Osteocyte (in vitro differentiated cells): Measurements from ENCODE around the gene ACTR10. TPM values are rescaled to one million over a fixed set of nuclear protein-coding genes. Genes with fewer than 3 reads are reported as not detected.
A peak's percentile ranks its signal among the peaks of the same experiment; 100 is the strongest.

Source experiments
- DNase-seq: peaks from one replicate; pipeline ENCODE4 v3.0.0; 2021; ENCODE audit warnings: mixed read lengths; ENCODE audit not compliant: unreplicated experiment; ENCODE audit errors: extremely low spot score
- H3K27ac Mint-ChIP-seq: one replicate; pipeline ENCODE4 v1.8.0; 2021; ENCODE audit warnings: mild to moderate bottlenecking, mixed read lengths; ENCODE audit not compliant: unreplicated experiment
- H3K27me3 Mint-ChIP-seq: one replicate; pipeline ENCODE4 v1.8.0; 2021; ENCODE audit warnings: mixed read lengths; ENCODE audit not compliant: unreplicated experiment
- H3K36me3 Mint-ChIP-seq: one replicate; pipeline ENCODE4 v1.8.0; 2021; ENCODE audit warnings: mixed read lengths; ENCODE audit not compliant: unreplicated experiment
- H3K4me1 Mint-ChIP-seq: one replicate; pipeline ENCODE4 v1.8.0; 2021; ENCODE audit warnings: mixed read lengths; ENCODE audit not compliant: unreplicated experiment
- H3K4me3 Mint-ChIP-seq: one replicate; pipeline ENCODE4 v1.8.0; 2021; ENCODE audit warnings: mild to moderate bottlenecking, moderate library complexity, mixed read lengths; ENCODE audit not compliant: unreplicated experiment
- H3K9me3 Mint-ChIP-seq: one replicate; pipeline ENCODE4 v1.8.0; 2021; ENCODE audit warnings: mixed read lengths; ENCODE audit not compliant: unreplicated experiment
- total RNA-seq: library from RNA; stranded (reverse); gene quantifications from 2 replicates; pipeline ENCODE4 v1.2.1, GENCODE V29; 2021
- TF ChIP-seq, protein P1 (sequence below): fragments of 200-600 bp; sonication (generic); IDR thresholded peaks from 2 replicates; pipeline ENCODE4 v1.5.0; 2021; ENCODE audit warnings: antibody characterized with exemption, mild to moderate bottlenecking, moderate library complexity

ACTR10 gene
- total RNA-seq, 1 donor from 2014 or later, result 80.3 TPM

DNA sequence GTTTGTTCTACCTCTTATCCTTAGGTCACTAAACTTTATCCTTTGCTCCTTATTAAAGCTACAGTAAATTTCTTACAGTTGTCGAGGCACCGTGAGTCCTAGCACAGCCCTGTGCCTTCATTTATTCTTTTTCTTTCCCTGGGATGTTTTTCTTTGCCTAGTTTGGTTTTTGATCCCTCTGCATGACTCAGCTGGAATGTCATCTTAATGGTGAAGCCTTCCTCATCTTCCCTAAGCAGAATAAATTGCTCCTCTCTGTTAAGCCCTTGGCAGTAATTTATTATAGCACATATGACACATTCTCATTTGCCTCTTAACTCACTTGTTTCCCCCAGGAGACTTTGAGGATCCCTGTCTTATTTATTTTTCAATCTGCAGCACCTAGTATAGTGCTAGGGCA, 16.6 kb downstream of the ACTR10 start:
- Mint-ChIP-seq H3K4me1 (peaks cover 13% of the 10 kb centered on the region), H3K9me3 (peaks cover 3% of the 10 kb centered on the region), H3K36me3 (peaks cover 37% of the 10 kb centered on the region), H3K4me3 (no peak overlapping the region), H3K27me3 (no peaks in the 10 kb centered on the region), H3K27ac (peak overlapping the region; percentile 59)
- DNase-seq, result no peak
- TF ChIP-seq, protein P1, sequence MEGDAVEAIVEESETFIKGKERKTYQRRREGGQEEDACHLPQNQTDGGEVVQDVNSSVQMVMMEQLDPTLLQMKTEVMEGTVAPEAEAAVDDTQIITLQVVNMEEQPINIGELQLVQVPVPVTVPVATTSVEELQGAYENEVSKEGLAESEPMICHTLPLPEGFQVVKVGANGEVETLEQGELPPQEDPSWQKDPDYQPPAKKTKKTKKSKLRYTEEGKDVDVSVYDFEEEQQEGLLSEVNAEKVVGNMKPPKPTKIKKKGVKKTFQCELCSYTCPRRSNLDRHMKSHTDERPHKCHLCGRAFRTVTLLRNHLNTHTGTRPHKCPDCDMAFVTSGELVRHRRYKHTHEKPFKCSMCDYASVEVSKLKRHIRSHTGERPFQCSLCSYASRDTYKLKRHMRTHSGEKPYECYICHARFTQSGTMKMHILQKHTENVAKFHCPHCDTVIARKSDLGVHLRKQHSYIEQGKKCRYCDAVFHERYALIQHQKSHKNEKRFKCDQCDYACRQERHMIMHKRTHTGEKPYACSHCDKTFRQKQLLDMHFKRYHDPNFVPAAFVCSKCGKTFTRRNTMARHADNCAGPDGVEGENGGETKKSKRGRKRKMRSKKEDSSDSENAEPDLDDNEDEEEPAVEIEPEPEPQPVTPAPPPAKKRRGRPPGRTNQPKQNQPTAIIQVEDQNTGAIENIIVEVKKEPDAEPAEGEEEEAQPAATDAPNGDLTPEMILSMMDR, result no peak

DNA sequence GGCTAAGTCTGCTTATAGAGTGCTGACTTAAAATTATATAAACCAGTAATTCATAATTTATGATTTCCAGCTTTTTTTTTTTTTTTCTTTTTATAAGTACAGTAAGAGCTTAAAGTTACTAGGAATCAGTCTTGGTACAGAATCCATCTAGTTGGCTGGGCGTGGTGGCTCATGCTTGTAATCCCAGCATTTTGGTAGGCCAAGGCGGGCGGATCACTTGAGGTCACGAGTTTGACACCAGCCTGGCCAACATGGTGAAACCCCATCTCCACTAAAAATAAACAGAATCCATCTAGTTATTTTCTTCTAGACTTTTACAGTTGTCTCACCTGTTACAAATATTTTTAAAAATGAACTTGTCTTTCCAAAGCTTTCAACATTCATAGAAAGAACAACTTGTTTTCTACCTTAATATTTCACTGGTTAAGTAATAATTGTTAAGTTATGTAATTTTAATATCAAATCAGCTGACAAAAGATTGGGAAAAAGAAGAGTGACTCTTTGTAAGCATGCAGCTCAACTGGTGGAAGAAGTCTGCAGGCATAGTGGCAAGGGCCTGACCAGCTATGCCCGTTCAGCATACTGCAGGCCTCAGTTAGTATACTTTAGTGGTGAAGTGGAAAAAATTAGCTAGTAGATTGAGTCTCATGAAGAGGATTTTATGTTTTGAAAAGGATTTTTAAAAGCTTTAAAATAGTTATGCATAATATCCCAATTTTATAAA, 27.3 kb downstream of the ACTR10 start:
- Mint-ChIP-seq H3K4me3 (no peak overlapping the region), H3K27ac (no peak overlapping the region), H3K27me3 (no peaks in the 10 kb centered on the region), H3K4me1 (no peaks in the 10 kb centered on the region), H3K9me3 (no peaks in the 10 kb centered on the region), H3K36me3 (peaks cover 24% of the 10 kb centered on the region)
- TF ChIP-seq, protein P1, result no peak
- DNase-seq, result no peak

DNA sequence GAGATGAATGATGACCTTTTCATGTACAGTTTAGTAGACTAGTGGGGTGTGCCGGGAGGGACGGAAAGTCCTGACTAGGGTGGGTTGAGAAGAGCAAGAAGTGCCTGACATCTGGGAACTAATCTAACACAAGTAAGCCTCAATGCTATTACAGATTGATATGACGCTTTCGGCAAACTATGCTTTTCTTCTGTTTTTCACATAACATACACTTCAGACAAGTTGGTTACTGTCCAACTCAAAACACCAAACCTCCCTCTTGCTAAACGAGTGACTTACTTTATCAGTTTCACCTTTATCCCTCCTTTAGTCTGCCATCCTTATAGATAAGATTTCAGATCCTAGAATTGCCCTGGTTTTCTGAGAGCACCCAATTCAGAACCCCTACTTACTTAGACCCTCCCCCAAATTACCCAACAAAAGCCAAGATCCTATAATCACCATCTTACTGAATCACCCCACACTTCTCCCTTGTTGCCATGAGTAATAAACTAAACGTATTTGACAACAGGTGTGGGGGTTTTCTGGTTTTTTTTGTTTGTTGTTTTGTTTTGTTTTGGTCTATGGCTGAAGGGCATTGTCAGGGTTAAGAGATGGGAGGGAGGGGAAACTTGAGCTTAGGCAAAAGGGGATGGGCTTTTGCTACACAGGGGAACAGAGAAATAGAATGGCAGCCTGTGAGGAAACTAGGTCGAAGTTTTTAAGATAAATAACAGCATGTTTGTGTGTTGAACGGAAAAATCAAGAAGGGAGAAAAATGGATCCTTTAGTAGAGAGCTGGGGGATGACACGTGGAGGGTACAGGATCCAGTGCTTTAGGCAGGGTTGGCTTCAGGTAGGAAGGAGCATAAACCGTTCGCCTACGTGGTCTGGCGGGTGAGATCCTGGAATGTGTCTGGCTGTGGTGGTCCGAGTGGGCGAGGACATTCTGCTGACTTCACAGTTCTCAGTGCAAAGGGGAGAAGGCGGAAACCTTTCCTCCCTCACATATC, 38.6 kb downstream of the ACTR10 start:
- no peaks in the 10 kb centered on the region for H3K9me3 Mint-ChIP-seq
- TF ChIP-seq, protein P1, result no peak
- H3K27me3 Mint-ChIP-seq, result no peaks in the 10 kb centered on the region
- H3K36me3 Mint-ChIP-seq, result peaks cover 13% of the 10 kb centered on the region
- peaks cover 15% of the 10 kb centered on the region for H3K4me1 Mint-ChIP-seq
- no peak overlapping the region for H3K27ac Mint-ChIP-seq
- H3K4me3 Mint-ChIP-seq, result no peak overlapping the region
- DNase-seq, result no peak

DNA sequence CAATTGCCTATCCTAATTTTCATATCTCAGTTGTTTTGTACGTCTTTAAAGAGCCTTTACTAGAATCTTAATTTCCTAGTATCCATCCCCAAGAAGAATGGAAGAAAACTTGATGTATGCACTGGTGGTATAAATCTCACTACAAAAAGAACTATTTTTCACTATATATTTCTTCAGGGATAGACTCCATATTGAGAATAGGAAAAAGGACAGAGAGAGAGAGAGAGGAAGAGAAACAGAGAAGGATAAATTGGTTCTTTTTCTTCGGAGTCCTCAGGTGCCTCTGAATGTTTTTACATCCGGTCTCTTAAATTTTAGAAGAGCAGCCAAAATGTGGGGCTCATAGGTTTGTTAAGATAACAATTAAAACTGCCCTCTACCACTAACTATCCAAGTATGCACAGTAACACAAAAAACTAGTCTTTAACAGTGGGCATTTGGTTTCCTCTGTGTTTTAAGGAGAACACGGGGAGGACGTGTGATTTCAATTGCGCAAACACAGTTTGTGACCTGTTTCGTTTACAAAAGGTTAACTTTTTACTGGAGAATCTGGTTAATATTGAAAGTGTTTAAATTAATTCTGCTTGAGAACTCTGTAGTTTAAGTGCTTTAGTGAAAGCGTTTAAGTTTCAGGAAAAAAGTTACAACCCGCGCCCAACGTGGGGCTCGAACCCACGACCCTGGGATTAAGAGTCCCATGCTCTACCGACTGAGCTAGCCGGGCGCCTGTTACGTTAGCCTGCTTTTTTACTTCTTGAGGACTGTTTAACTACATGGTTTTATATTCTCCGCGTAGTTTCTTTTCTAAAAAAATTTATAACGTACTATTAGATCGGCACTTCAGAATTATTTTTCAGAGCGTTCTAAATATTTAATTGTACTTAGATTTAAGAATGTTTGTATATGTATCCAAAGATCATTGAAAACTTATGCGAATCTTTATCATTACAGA, 39.6 kb downstream of the ACTR10 start:
- H3K27me3 Mint-ChIP-seq, result no peaks in the 10 kb centered on the region

More for the DNA sequence above, 39.6 kb downstream of the ACTR10 start:
- Mint-ChIP-seq H3K9me3 (no peaks in the 10 kb centered on the region), H3K27ac (no peak overlapping the region), H3K4me3 (no peak overlapping the region), H3K36me3 (peaks cover 9% of the 10 kb centered on the region), H3K4me1 (peaks cover 20% of the 10 kb centered on the region)
- peak; percentile 88 for DNase-seq
- TF ChIP-seq, protein P1, result no peak
